HK-2 (cell line): Measurements from ENCODE around the gene ACP6.

Source experiments
- DNase-seq: peaks from one replicate; pipeline ENCODE4 v3.0.0-alpha.2; 2018; ENCODE audit not compliant: unreplicated experiment

The ACP6 gene

DNA sequence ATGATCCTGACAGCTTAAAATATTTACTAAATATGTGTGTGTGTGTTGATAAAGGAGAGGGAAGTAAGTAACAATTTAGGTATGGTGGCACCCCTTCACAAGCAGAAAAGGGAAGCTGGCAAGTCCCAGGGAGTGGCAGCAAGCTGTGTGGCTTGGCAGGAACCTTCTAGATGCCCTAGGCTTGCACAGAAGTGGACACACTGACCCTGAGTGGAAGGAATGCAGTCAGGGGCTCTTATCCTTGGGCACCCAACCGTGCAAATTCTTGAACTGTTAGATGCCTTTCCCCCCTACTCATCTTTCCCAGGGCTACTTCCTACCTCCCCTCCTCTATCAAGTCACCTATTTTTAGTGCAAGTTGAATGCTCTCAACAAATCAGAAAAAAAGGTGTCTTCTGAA is 18.9 kb downstream of the ACP6 start:
- DNase-seq, result peak; percentile 56

DNA sequence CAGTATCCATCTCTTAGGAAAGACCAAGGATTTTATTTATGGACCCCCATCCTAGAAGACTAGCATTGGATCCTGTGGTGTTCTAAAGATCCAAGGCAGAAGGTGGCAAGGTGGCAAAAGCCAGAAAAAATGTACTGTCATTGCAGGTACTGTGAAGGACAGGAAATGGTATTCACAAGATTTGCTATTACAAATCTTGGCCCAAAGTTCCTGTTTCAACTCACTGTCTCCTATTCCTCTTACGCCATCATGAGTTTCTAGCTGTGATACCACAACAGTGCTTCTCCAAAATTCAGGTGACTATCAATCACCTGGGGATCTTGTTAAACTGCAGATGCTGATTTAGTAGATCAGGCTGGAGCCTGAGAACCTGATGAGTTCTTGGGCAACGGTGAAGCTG is 21.4 kb downstream of the ACP6 start:
- no peak for DNase-seq

DNA sequence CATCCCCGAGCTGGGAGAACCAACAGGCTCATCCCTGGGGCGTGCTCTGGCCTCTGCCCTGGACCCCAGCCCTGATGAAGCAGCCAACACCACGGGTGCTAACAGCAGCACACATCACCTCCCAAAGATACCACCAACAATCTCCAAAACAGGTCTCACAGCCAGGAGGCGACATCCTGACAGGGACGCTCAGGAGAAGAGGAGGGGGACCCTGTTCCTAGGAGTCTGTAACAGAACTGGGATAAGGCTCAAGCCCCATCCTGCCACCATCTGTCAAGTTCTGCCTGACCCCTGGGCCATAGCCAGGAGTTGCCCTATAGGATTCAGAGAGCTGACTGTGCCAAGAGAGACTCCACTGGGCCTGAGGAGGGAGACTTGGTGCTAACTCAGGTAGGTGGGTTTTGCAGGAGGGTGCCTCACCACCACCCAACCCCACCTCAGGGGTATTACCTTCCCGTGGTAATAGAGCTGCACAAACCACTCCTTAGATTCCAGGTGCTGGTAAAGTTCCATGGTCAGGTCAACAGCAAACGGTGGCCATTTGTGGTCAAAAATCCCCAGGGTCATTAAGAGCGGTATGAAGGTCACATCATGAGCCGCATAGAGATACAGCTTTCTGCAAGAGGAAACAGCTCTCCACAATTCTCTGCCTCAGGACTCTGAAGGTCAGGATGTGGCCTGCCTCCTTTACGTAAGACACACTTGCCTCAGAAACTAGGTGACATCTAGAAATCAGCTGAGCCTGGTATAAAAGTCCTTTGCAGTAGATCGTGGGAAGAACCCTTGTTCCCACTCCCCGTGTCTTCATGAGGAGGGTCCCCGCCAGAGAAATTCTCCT is 22.3 kb downstream of the ACP6 start:
- no peak for DNase-seq

DNA sequence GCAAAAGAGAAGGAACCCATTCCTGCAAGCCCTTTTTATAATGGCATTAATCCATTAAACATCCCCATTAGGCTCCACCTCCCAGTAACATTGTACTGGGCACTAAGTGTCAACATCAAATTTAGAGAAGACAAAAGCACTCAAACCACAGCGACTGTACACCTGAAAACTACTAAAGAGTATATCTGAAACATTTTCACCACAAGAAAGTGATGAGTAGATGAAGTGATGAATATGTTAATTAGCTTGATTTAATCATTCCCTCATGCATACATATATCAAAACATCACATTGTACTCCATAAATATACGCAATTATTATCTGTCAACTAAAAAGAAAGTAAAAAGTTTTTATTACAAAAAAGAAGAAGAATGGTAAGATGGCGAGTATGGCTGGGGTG is 26.4 kb downstream of the ACP6 start:
- no peak for DNase-seq

DNA sequence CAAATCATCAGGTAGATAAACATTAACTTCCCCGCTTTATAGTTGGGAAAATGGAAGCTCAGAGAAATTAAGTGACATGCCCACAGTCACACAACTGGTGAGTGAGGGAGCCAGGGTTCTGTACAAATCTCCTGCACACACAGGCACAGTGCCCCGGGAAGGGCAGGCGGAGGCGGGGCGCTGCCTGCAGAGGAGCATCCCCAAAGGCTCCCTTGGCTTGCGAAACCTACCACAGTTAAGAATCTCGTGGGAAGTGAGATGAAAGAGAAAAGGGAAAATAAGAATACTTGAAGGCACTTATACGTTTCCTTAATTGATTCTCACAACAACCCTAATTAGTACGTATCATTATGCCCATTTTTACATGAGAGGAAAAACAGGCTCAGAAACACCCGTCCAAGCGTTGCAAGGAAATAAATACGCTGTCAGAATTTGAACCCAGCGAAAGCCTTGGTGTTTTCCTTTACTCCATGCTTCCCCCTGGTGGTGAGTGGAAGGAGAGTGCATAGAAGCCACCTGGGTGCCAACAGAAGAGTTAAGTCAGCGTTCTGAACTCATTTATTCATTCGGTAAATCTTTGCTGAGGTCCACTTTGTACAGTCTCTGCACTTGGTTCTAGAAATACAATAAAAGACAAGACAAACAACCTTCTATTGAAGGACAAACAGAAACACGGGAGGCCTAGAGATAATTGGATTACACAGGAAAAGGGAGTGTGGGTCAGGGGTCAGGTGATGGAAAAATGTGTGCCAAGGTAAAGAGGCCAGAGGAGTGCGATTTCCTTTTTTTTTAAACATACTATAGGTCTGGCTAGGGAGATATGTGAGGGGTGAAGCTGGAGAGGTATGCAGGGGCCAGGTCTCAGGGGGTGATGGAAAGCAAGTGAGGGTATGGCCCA is 28.4 kb downstream of the ACP6 start:
- peak; percentile 28 for DNase-seq

DNA sequence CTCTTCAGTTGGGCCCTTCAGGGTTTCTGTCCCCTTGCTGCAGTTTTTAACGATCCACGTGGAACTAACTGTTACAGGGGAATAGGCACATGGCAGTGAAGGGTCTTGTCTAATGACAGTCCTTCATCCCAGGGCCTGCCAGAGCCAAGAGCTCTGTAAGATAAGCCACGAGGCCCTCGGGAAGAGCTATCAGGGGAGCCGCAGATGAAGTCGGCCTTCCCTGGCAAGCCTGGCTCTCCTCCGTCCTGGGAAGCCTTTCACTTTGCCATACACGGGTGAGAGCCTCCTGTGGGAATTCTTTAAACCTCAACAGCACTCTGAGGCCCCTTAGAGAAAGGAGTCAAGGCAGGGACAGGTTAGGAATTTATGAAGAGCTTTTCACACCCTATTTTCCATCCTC is 29.0 kb downstream of the ACP6 start:
- DNase-seq, result no peak

DNA sequence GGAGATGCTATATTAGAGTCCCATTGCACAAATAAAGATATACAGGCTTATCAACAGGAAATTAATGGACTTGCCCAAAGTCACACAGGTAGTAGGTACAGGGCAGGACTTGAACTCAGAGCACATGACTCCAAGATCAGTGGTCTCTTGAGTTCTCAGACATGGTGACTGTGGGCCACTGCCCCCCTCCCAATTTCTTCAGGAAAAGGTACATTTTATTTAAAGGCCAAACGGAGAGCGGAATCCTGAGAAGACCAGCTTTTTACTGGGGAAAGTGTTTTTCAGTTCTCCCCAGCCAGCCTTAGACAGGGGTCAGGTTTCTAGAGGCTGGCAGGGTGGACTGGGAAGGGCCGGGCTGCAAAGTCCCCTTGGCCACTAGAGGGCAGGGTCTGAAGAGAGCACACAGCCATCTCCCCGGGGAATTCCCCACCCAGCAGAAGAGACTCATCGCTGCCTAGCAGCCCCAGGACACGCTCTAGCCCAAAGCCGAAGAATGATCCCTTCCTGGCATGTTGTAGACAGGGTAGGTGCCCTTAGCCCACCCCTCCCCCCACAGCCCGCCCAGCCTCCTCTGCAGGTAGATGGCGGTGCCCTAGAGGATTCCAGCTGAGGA is 29.7 kb downstream of the ACP6 start:
- DNase-seq, result peak; percentile 85

DNA sequence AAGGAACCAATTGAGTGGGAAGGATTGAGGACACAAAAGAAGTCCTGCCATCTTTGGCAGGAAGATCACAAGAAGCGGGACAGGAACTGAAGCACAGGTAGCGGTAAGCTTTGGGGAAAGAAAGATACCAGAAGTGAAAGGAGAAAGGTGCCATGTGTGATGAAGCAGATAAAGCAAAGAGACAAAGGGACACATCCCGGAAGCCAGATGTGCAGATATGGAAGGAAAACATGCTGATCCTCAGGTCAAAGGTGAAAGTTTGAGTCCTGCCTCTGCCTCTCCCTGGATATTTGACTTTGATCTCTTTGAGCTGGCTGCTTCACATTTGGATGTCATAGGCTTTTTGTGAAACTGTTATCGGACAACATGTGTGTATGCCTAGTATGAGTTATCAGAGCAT is 34.0 kb downstream of the ACP6 start:
- no peak for DNase-seq

DNA sequence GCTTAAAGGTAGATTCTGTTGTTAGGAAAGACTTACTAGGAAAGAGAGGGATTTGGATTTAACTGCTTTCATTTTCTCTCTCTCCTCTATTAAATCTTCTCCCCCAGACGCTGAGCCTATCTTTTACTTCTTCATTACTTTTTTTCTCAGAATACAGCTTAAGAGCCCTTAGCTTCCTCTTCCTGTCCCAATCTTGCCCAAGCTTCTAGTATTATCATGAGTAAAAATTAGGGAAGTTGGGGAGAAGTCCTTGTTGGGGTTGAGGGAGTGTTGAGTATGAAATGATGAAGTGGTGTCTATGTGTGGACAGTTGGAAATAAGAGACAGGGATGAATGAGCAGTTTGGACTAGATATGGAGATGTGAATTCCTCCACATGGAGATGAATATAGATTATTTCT is 35.0 kb downstream of the ACP6 start:
- DNase-seq, result no peak

DNA sequence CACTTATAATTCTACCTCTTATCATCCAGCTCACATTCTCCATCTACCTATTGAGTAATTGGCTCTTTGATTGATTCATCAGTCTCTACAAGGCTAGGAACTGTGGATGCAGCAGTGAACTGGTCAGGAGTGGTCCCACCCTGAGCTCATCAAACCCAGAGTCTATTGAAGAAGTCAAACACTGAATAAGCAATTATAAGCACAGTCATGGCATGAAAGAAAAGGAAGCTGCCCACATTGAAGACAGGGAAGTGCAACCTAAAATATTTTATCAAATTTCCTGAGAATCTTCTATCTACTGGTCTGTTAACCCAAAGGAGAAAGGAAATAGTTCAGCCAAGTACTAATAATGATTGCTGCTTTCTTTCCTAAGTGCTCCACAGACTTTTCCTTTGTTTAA is 35.7 kb downstream of the ACP6 start:
- DNase-seq, result no peak

DNA sequence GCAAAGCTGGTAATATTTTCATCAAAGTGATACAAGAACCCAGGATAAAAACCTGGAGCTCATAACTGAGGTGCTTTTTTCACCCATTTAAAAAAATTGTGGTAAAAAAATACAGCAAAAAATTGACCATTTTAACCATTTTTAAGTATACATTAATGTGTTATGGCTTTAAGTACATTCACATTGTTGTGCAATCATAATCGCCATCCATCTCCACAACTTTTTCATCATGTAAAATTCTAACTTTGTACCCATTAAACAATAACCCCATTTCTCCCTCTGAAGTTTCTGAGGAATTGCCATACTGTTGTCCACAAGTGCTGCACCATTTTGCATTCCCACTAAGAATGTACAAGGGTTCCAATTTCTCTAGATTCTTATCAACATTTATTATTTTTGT is 36.6 kb downstream of the ACP6 start:
- no peak for DNase-seq

DNA sequence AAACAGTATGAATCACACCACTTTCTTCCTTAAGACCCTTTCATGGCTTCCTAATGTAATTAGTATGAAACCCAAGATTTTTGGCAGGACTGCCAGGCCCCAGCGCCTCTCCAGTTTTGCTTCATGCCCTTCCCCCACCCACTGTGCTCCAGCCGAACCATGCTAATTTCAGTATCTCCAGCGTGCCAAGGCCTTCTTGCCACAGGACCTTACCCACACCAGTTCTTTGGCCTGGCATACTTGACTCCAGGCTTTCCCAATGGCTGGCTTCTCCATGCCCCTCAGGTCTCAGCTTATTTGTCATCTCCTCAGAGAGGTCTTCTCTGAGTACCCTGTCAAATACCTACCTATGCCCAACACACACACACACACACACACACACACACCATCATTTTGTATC is 38.5 kb downstream of the ACP6 start:
- DNase-seq, result no peak

DNA sequence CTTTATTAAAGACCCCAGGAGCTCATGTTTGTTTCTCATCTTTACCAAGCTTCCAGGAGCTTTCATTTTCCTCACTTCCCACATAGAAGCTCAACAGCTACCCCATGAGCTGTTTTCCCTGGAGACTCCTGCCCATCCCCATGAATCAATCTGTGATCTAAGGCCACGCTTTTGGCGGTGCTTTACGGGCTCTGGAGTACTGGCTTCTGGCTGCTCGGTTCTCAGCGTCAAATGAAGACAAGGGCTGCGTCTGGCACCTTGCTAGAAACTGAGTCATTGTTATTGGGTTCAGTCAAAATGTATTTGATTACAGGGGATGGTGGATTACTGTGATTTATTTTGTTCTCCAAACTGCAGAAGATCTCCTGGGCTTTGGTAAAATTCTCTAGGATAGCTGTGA is 39.9 kb downstream of the ACP6 start:
- no peak for DNase-seq

DNA sequence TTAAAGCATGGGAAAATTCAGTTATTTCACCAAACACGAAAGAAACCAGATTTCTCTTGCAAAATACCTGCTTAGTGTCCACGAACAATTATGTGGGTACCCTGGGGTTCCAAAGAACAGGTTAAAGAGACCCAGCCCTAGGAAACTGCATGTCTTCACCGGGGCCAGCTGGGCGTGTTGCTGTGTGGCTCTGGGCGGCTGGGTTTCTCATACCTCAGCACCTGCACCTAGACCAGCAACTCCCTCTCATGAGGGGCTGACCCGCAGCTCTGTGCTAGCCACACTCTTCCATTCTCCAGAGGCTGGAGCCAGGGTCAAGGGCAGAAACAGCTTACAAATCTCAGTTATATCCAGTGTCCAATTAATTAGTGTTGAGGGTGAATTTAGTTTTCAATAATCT is 40.3 kb downstream of the ACP6 start:
- no peak for DNase-seq

DNA sequence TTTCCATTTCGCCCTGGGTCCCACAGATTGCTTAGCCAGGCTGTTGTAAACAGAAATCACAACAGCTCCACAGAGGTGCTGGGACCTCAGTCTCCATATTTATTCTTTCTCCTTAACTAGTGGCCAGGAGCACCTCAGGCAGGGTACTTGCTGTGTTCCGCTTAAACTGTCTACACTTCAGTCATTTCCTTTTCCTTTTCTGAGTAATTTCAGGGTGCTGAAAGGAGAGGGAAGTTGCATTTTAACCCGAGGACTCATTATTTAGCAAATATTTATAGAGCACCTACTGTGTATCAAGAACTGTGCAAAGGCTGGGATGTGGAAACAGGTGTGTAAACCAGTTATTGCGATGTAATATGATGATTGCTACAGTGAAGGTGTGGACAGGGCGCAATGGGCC is 41.9 kb downstream of the ACP6 start:
- DNase-seq, result no peak

DNA sequence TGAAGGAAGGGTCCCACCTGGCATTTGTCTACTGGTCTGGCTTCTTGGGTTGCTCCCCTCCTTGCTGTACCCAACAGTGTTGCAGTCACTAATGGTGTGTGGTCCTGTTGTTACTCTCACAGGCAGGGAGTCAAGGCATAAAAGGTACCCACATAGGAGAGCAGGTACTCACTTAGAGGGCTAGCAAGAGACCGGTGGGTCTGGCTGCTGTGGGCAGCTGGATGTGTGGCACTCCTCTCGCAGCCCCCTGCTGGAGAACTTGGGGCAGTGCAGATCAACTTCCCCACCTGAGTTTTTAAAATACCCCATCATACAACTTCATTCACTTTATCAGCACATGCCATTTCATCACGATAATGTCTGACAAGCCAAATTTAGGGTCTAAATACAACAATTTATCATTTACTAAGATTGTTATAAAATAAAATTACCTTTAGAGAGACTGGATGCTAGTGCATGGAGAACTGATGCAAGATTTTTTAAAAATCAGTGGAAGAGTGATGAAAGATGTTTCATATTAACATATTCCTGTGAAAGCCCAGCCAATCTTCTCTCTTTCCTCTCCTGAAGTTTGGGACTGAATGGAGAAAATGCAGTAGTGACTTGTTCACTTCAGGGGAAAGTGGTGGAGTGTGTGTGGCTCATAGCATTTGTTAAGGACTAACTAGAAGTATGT is 42.8 kb downstream of the ACP6 start:
- DNase-seq, result peak; percentile 41

DNA sequence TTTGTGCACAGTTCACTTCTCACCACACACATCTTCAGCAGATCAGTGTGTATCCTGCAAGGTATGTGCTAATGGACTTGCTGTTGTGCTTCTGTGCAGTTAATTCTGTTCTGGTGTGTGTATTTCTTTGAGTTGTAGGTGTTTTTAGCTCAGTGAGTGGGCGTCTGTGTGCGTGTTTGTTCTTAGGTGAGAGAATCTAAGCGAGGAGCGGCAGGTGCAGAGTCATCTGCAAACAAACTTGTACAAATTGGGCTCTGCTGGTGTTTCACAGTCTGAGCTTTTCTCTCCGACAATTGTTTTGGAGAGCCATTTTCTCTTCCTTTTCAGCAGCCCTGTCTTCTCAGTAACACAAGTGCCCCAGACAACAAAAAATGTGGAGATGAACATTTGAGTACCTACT is 43.6 kb downstream of the ACP6 start:
- no peak for DNase-seq

DNA sequence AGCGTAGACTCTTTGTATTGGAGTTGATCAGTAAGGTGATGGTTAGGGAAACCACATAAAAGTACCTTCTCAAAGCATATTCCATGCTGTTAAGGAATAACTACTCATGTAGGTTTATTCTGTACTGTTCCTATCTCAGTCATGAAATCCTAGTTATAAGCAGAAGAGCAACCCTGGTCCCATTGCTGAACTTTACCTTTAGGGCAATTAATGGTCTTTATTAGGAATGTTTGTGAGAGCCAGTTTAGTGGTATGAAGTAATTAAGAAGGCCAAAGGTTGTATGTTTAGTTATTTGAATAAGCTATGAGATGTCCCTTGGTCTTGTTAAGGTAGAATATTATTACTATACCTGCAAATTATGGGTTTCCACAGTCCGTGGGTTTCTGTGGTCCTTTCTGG is 44.0 kb downstream of the ACP6 start:
- no peak for DNase-seq

DNA sequence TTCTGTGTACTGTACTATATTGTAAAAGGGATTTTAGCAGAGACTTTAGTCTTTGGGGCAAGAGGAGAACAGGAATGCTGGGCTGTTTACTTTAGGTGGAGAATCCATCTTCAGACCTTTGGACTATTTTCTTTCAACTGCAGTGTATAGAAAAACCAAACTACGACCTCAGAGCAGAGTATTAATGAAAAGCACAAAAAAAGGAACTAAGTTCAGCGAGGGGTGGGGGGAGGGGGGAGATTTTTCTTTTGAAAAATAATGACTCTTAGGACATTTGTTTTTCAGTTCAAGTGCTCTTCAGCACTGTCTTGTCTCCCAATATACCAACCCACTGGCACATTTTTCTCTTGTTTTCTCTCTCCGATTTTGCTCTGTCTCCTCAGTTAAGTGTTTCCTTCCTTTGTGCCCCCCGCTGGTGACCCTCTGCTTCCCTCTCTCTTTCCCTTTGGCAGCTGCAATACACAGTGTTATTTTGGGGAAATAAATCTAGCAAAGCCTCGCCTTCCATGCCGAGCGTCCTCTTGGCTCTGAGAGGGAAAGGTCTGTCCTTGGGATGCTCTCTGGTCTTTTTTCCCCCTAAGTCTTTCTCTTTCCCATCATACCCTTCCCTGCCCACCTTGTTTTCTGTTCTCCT is 44.8 kb downstream of the ACP6 start:
- no peak for DNase-seq

DNA sequence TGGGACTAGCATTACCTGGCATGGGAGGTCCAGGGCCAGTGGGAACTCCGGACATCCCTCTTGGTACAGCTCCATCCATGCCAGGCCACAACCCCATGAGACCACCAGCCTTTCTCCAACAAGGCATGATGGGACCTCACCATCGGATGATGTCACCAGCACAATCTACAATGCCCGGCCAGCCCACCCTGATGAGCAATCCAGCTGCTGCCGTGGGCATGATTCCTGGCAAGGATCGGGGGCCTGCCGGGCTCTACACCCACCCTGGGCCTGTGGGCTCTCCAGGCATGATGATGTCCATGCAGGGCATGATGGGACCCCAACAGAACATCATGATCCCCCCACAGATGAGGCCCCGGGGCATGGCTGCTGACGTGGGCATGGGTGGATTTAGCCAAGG is 45.8 kb downstream of the ACP6 start:
- no peak for DNase-seq

DNA sequence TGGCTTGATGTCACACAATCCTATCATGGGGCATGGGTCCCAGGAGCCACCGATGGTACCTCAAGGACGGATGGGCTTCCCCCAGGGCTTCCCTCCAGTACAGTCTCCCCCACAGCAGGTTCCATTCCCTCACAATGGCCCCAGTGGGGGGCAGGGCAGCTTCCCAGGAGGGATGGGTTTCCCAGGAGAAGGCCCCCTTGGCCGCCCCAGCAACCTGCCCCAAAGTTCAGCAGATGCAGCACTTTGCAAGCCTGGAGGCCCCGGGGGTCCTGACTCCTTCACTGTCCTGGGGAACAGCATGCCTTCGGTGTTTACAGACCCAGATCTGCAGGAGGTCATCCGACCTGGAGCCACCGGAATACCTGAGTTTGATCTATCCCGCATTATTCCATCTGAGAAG is 46.3 kb downstream of the ACP6 start:
- no peak for DNase-seq

DNA sequence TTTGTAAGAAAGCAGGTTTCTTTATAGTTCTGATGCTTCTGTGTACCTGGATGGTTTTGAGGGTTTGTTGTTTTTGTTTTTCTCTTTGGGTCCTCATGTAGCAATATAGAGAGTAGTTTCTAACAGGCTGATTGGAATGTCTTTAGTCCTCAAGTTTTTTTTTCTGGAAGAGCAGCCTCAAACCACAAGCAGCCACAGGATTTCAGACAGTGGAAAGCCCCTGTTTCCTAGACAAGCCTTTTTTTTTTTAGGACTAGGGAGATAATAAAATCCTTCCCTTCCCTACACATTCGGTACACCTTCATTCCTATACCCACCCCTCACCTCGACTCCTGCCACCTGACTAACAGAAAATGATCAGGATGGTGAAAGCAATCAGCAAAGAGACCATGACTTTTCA is 47.6 kb downstream of the ACP6 start:
- DNase-seq, result no peak
